Fibroblast of skin of left quadriceps (primary cell): ENCODE results near the gene POP7.
"Not testable (repeated sequence)": the region's sequence is repeated elsewhere in the genome, so short reads cannot be mapped to it uniquely, and the experiment has no call there.

Experiments
- DNase-seq, 2 experiments: peaks; one replicate each; pipeline ENCODE4 v3.0.0-alpha.2; 2013; ENCODE audit warnings: low read depth in 2 of 2

Gene POP7

GRCh38 chr7:100705753-100706671, at the start of gene POP7:
POP7 (plus strand) TSS chr7:100706121; CDS start chr7:100706831, 710 bp downstream.
- peak; percentile 96 to 97 for DNase-seq

- DNase-seq: not testable (repeated sequence)
Observed at GRCh38 chr7:100662194-100662776, 43.6 kb upstream of the POP7 start.

DNA sequence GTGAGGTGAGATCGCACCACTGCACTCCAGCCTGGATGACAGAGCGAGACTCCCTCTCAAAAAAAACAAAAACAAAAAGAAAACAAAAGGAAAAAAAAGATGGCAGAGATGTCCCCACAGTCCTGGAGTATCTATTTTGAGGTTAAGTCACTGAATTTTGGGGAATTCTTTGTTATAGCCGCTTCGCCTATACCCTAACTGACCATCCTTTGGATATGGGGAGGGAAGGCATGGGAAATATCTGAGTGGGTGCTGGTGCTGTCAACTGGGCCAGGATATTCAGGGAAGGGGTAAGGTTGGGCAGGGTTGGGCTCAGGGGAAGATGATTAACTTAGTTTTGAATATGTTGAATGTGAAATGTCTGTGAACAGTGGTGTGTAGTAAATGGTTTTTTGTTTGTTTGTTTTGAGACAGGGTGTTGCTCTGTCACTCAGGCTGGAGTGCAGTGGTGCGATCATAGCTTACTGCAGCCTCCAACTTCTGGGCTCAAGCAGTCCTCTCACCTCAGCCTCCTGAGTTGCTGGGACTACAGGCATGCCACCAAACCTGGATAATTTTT, 40.7 kb upstream of the POP7 start:
- DNase-seq: no peak

GRCh38 chr7:100667331-100668068, 38.4 kb upstream of the POP7 start:
- DNase-seq: no peak

GRCh38 chr7:100668069-100668449, 37.9 kb upstream of the POP7 start:
- no peak for DNase-seq

DNA sequence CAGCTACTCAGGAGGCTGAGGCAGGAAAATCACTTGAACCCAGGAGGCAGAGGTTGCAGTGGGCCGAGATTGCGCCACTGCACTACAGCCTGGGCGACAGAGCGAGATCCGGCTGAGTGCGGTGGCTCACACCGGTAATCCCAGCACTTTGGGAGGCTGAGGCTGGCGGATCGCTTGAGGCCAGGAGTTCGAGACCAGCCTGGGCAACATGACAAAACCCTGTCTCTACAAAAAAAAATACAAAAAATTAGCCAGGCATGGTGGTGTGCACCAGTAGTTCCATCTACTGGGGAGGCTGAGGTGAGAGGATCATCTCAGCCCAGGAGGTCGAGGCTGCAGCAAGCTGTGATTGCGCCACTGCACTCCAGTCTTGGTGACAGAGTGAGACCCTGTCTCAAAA, 36.8 kb upstream of the POP7 start:
- not testable (repeated sequence) for DNase-seq

DNA sequence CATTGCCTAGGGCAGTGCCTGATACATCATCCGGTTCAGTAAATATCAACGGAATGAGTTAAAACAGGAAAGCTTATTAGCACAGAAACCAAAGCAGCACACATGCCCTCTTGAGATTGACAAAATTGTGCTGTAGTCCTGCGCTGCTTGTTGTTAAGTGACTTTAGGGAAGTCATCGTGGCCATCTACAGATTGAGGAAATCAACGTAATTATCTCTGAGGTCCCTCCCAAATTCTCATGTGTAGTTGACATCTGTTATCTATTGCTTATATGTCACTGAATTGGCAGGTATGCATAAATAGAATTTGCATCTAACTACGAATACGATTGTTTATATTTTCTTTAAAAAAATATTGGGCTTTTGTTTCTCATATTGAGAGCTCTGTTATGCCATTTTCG, 35.8 kb upstream of the POP7 start:
- no peak for DNase-seq

DNA sequence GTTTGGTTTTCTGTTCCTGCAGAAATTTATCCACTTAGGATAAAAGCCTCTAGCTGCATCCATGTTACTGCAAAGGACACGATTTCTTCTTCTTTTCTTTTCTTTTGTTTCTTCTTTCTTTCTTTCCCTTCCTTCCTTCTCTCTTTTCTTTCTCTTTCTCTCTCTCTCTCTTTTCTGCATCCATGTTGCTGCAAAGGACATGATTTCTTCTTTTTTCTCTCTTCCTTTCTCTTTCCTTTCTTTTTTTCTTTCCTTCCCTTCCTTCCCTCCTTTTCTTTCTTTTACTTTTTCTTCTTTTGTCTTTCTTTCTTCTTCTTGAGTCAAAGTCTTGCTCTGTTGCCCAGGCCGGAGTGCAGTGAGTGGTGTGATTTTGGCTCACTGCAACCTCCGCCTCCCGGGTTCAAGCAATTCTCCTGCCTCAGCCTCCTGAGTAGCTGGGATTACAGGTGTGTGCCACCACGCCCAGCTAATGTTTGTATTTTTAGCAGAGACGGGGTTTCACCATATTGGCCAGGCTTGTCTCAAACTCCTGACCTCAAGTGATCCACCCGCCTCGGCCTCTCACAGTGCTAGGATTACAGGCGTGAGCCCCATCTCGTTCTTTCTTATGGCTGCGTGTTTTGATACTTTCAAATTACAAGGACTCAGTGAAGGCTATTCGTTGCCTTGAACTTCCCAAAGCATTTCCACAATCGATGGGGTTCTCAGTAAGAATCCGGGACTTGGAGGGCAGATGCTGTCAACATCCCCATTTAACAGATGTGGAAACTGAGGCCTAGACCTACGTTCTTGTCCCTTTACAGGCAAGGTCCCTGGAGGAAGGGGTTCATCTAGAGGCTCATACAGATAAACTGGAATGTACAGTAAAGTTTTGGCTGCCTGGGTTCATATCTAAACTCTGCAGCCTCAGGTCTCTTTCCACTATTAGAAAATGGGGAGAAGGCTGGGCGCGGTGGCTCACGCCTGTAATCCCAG, 34.3 kb upstream of the POP7 start:
- DNase-seq: no peak

GRCh38 chr7:100673302-100673941, 32.5 kb upstream of the POP7 start, which contains the start of gene GNB2:
GNB2 (plus strand) TSS chr7:100673740; CDS start chr7:100676266, 2,526 bp downstream.
- DNase-seq: peak; percentile 99

DNA sequence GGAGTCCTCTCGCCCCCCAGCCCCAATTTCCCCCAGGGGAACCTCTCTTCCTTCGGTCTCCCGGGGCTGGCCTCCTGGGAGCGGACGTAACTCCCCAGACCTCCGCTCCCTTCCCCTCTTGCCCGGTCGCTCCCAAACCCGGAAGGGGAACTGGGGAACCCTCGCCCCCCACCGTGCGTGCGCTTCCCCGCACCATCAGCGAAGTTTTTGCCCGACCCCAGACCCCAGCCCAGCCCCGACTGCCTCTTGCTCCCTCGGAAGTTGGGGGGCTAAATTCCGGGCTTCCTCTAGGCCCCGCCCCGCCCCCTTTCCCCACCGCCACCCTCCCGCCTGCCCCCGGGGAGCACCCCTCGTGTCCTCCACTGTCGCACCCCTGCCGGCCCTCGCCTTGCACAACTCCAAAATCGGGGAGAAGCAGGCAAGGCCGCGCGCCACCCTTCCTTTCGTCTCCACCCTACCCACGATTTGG, 31.9 kb upstream of the POP7 start:
- DNase-seq: no peak

DNA sequence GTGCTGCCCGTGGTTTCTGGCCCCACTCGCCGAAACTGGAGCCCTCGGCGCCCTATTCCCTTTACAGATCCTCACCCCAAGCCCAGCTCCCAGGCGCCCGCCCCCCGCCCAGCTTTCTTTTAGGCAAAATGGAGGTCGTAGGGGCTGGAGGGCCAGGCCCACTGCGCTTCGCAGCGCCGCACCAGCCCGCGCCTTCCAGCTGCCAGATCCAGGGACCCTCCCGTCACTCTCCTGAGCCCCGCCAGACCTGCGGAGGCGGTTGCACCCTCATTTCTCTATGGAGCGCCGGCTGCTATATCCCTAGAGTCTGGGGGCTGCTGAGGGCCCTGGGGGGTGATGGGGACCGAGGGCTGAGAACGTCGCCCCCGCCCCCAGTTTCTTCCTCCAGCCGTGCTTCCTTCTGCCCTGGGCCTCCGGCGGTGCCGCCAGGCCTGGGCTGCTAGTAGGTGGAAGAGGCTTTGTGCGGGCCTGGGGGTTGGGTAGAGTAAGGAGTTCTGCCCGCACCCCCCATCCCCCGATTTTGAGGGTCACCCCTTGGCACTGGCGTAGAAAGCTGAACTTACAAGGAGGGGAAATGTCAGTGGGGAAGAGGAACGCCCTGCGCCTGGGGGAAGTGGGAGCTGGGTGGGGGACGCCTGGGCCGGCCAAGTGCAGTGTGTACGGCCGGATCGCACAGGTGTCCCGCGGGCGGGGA, 31.4 kb upstream of the POP7 start:
- no peak for DNase-seq

- no peak for DNase-seq
Observed at GRCh38 chr7:100675105-100675451, 30.8 kb upstream of the POP7 start.

GRCh38 chr7:100675581-100676350, 30.2 kb upstream of the POP7 start:
- DNase-seq: peak in 1 of 2 experiments; percentile 20

DNA sequence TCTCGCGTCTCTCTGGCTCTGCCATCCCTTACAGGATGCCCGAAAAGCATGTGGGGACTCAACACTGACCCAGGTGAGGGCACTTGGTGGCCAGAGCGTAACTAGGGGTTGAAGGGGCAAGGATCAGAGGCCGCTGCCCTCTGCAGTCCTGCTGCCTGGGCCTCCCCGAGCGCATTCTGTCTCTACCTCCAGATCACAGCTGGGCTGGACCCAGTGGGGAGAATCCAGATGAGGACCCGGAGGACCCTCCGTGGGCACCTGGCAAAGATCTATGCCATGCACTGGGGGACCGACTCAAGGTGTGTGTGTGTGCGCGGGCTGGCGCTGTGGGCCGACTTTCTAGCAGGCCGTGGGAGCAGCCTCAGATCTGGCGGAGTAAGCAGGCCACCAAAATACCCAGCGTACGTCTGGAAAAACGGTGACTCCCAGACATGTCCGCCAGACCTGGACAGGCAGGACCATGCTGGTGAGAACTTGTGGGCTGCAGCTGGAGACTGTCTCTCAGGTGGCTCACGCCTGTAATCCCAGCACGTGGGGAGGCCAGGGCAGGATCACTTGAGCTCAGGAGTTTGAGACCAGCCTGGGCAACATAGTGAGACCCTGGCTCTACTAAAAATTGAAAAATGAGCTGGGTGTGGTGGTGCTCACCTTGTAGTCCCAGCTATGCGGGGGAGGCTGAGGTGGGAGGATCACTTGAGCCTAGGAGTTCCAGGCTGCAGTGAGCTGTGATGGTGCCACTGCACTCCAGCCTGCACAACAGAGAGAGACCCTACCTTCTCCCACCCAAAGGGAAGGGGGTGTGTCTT, 29.2 kb upstream of the POP7 start:
- DNase-seq: no peak

GRCh38 chr7:100677308-100678267, 28.3 kb upstream of the POP7 start:
- no peak for DNase-seq

- no peak for DNase-seq
Observed at GRCh38 chr7:100678291-100678984, 27.5 kb upstream of the POP7 start.
